ENCODE measurements around the gene GATA6. TPM values are rescaled to one million over a fixed set of nuclear protein-coding genes. Genes with fewer than 3 reads are reported as not detected.

Gene GATA6
- total and polyA plus RNA-seq, 2 of the 13 experiments (the other 11 are each of a cell fraction or from before 2014, with no cell fraction given), result 0.84 to 3.2 TPM

DNA sequence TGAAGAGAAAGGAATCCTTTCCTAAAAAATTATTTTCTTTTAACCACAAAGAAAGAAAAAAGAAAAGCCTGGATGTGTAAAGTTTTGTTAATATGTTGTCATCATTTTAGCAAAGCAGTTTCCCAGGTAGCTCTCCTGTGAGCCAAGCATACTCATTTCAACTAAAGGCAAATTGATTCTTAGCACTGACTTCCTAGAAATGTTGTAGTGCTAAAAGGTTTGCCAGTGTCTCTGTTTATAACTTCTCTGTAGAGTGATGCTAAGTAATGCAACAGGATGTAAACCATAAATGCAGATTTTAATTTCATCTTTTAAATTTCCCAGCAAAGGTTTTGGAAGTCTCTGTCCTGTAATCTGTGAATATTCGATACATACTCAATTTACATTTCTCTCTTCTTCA is 10.2 kb downstream of the GATA6 start:
- Histone ChIP-seq H3K36me3 (replicated peaks in 1 of 2; ENCODE audit: control insufficient read depth in 1 of 2, insufficient read depth in 2 of 2, low read length in 2 of 2) (peaks cover 4 to 8% of the 10 kb centered on the region in 2 experiments; a peak in 2 of 5 replicates), H4K20me1 (ENCODE audit: insufficient read depth, low read length) (no peaks in the 10 kb centered on the region), H3K4me2 (ENCODE audit: low read depth, low read length) (no peak overlapping the region), H2AFZ (ENCODE audit: low read length) (no peak overlapping the region), H3K9ac (ENCODE audit: insufficient read depth, low read depth, low read length) (no peak overlapping the region), H3K4me1 (ENCODE audit: insufficient read depth, low read length) (peaks cover 19% of the 10 kb centered on the region), H3K4me3 (replicated peaks in 1 of 3; ENCODE audit: insufficient read depth in 1 of 3, low read depth in 2 of 3, low read length in 3 of 3) (no peak overlapping the region), H3K27me3 (ENCODE audit: control insufficient read depth in 1 of 2, insufficient read depth in 2 of 2, low read length in 2 of 2) (no peaks in the 10 kb centered on the region), H3K79me2 (ENCODE audit: insufficient read depth, low read length) (peaks cover 3% of the 10 kb centered on the region), H3K9me3 (ENCODE audit: low read length) (no peaks in the 10 kb centered on the region), H3K27ac (ENCODE audit: extremely low read length, insufficient read depth, low read length) (no peak overlapping the region)
- no peak for TF ChIP-seq MBNL3 (CRISPR knock-in tag; conservative IDR thresholded peaks at IDR 0.05)
- no peak for TF ChIP-seq FOXJ3 (CRISPR knock-in tag; IDR thresholded peaks at IDR 0.05; ENCODE audit: borderline replicate concordance)
- no peak for TF ChIP-seq ZNF816 (CRISPR knock-in tag; IDR thresholded peaks at IDR 0.05; ENCODE audit: borderline replicate concordance)
- TF ChIP-seq THYN1 (CRISPR knock-in tag; IDR thresholded peaks at IDR 0.05; ENCODE audit: borderline replicate concordance, low read depth), result no peak
- TF ChIP-seq PHB2 (IDR thresholded peaks at IDR 0.05; ENCODE audit: partially characterized antibody), result no peak
- no peak for TF ChIP-seq ZNF557 (CRISPR knock-in tag; IDR thresholded peaks at IDR 0.05)
- no peak for TF ChIP-seq ZIK1 (CRISPR knock-in tag; IDR thresholded peaks at IDR 0.05; ENCODE audit: borderline replicate concordance, low read depth)
- TF ChIP-seq ELK4 (CRISPR knock-in tag; IDR thresholded peaks at IDR 0.05; ENCODE audit: borderline replicate concordance), result no peak
- no peak for TF ChIP-seq ZNF672 (CRISPR knock-in tag; IDR thresholded peaks at IDR 0.05)
- TF ChIP-seq CBFB (CRISPR knock-in tag; IDR thresholded peaks at IDR 0.05), result no peak
- POLR2A ChIA-PET, result no interaction called here
- WGBS (ENCODE audit: low lambda C conversion rate), result 94% methylated on average over 1 of the region's 1 CpG
- in situ Hi-C loops (cut with HindIII; ENCODE audit: extremely low pct_ligation_motif_present, low pct_unique_long_range_greater_than_20kb) (no loop called here), intact Hi-C loops (cut with micrococcal nuclease; ENCODE audit: unreplicated experiment) (loop anchor here (10.0 kb wide), 2 partner anchors 105 to 155 kb away; no protein-coding TSS in a partner anchor)
- no peak for FAIRE-seq
- no peak for DNase-seq (ENCODE audit: low spot score)
- no peak for ATAC-seq
- CTCF ChIA-PET (ENCODE audit: low intra/inter-chr PET ratio, low total read pairs), result no interaction called here
- no TSS peak for BruUV-seq (replicated peaks)
